Right ventricle myocardium inferior (tissue), 1 donor: ENCODE results near the gene DNAJC9. TPM values are rescaled to one million over a fixed set of nuclear protein-coding genes. Genes with fewer than 3 reads are reported as not detected.

Experiments
- ATAC-seq: fragments of 200-7000 bp; cut with Tn5 transposase; one replicate; pipeline ENCODE4 v1.9.1; 2020; ENCODE audit warnings: mild to moderate bottlenecking, moderate library complexity
- DNase-seq: peaks from one replicate; pipeline ENCODE4 v3.0.0; 2021; ENCODE audit errors: missing footprints
- intact Hi-C: fragments of 100-400 bp; cut with DNase I; formaldehyde crosslinking; loops from one replicate; pipeline ENCODE4 v1.11.0; 2022
- total RNA-seq: library from RNA; stranded (reverse); fragmentation: NEBNext Ultra II Directional; extraction: Animal tissue kit (Norgen Biotek cat#: 25700); gene quantifications from one replicate; pipeline ENCODE4 v1.2.1, GENCODE V29; 2021
- donor health status: DM: no; HTN: yes; CAD: no; lungs with severe emphysema.

DNAJC9 gene
- total RNA-seq, 1 donor from 2014 or later = 8.5 TPM

DNA sequence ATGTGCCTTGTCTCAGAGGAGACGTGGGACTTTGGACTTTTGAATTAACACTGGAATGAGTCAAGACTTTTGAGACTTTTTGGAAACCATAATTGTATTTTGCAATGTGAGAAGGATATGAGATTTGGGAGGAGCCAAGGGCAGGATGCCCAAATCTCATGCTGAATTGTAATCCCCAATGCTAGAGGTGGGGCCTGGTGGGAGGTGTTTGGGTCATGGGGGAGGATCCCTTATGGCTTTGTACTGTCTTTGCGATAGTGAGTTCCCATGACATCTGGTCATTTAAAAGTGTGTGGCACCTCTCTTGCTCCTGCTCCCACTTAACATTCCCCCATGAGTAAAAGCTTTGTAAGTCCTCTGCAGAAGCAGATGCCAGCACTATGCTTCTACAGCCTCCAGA is 39.2 kb downstream of the DNAJC9 start:
- intact Hi-C loops = no loop called here
- ATAC-seq (peak; percentile 72), DNase-seq (no peak)

DNA sequence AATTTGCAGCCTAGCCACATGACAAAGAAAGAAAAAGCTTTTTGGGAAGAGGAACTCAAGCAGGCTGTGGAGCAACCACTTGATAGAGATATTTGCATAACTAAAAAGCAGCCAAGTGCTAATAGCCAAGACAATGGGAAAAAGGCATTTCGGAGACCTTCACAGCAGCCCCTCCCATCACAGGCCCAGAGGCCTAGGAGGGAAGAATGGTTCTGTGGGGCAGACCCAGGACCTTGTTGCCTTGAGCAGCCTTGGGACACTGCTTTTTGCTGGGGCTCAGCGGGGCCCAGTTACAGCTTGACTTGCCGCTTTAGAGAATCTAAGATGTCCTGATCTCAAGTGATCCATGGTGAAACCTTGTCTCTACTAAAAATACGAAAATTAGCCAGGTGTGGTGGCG is 40.7 kb downstream of the DNAJC9 start:
- ATAC-seq (no peak), DNase-seq (no peak)
- intact Hi-C loops = no loop called here

DNA sequence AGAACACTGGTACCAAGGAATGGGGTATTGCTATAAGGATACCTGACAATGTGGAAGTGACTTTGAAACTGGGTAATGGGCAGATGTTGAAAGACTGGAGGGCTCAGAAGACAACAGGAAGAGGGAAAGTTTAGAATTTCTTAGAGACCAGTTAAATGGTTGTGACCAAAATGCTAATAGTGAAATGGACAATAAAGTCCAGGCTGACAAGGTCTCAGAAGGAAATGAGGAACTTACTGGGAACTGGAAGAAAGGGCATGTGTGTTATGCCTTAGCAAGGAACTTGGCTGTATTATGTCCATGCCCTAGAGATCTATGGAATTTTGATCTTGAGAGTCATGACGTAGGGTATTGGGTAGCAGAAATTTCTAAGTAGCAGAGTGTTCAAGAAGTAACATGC is 41.2 kb downstream of the DNAJC9 start:
- DNase-seq (no peak), ATAC-seq (no peak)
- intact Hi-C loops = no loop called here

DNA sequence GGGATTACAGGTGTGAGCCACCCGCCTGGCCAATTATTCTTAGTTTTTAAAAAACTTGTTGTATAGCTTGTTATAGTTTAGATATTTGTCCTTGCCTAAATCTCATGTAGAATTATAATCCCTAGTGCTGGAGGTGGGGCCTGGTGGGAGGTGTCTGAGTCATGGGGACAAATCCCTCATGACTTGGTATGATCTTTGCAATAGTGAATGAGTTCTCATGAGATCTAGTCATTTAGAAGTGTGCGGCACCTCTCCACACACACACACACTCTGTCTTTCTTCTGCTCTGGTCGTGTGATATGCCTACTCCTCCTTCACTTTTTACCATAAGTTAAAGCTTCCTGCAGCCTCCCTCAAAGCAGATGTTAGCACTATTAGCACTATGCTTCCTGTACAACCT is 42.0 kb downstream of the DNAJC9 start:
- intact Hi-C loops = no loop called here
- no peak for DNase-seq
- ATAC-seq = no peak

Other genes with a start within 250 kb of the DNAJC9 start
- 77.0 TPM for gene P4HA1, start 150.4 kb downstream of the DNAJC9 start, total RNA-seq
- gene NUDT13, start 136.8 kb downstream of the DNAJC9 start, total RNA-seq = 3.6 TPM
- gene ECD, start 79.2 kb downstream of the DNAJC9 start, total RNA-seq = 15.3 TPM
- gene FAM149B1, start 79.1 kb downstream of the DNAJC9 start, total RNA-seq = 12.9 TPM
- 106 TPM for gene MRPS16, start 5.4 kb upstream of the DNAJC9 start, total RNA-seq
- gene CFAP70, start 111.6 kb upstream of the DNAJC9 start, total RNA-seq = 1.4 TPM
- gene ANXA7, start 166.8 kb upstream of the DNAJC9 start, total RNA-seq = 113 TPM
- 3.5 TPM for gene MSS51, start 186.3 kb upstream of the DNAJC9 start, total RNA-seq
- gene PPP3CB, start 248.8 kb upstream of the DNAJC9 start, total RNA-seq = 62.9 TPM